Measurements from ENCODE around the gene L1CAM. TPM values are rescaled to one million over a fixed set of nuclear protein-coding genes. Genes with fewer than 3 reads are reported as not detected.

L1CAM gene
- total RNA-seq, 4 donors from 2014 or later, result 3.0 to 12.9 (median 8.4) TPM

- TF ChIP-seq CTCF (IDR thresholded peaks at IDR 0.05), result no peak
- no peak for TF ChIP-seq POLR2A (IDR thresholded peaks at IDR 0.05)
- intact Hi-C loops (cut with DNase I; ENCODE audit: low total_unique reads), result no loop called here
- H3K4me3 ChIP-seq (ENCODE audit: low read depth, poor library complexity, severe bottlenecking), result no peak overlapping the region
- DNase-seq (ENCODE audit: low spot score in 2 of 2), result no peak
- WGBS, 2 donors, result 86 to 93% methylated on average over 3 to 9 of the region's 10 CpGs
These were observed 53.2 kb downstream of the L1CAM start for GRCh38 chrX:153832728-153833127.

GRCh38 chrX:153831429-153832150, 54.4 kb downstream of the L1CAM start:
- no peak for DNase-seq (ENCODE audit: low spot score in 2 of 2)
- intact Hi-C loops (cut with DNase I; ENCODE audit: low total_unique reads), result no loop called here
- WGBS, 2 donors, result 62 to 66% methylated on average over 13 to 23 of the region's 23 CpGs

DNA sequence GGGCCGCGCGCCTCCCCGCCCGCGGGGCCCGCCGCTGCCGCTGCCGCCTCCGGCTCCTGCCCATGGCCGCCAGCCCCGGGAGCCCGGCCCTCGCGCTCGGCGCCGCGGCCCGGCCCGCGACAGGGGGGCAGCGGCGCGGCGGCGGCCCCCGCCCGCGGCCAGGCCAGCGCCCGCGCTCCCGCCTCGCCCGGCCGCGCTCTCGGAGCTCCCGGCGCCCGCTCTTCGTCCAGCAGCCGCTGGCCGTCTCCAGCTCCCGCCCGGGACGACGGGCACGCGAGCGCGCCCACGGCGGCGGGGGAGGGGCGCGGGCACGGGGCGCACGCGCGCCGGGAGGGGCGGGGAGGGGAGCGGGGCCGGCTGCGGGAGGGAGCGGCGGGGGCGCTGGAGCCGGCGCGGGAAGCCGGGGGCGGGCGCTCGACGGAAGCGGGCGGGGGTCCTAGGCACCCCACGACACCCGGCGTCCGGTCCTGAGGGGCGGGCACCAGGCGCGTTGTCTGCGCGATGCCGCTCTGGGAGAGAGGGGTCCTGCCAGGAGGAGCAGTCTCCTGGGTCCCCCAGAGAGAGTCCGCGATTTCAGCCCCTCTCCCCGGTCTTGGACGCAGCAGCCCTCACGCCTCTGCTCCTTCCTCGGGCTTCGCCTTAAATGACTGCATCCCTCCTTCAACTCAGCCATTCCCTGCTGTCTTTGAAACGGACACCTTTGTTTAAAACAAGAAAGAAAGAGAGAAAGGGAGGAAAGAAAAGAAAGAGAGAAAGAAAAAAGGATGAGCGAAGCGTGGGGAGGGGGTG, 55.1 kb downstream of the L1CAM start:
- TF ChIP-seq CTCF (IDR thresholded peaks at IDR 0.05), result no peak
- TF ChIP-seq POLR2A (IDR thresholded peaks at IDR 0.05), result no peak
- intact Hi-C loops (cut with DNase I; ENCODE audit: low total_unique reads), result no loop called here

More at GRCh38 chrX:153831429-153832150, 54.4 kb downstream of the L1CAM start:
- no peak overlapping the region for H3K4me3 ChIP-seq (ENCODE audit: low read depth, poor library complexity, severe bottlenecking)
- no peak for TF ChIP-seq POLR2A (IDR thresholded peaks at IDR 0.05)
- no peak for TF ChIP-seq CTCF (IDR thresholded peaks at IDR 0.05)

DNA sequence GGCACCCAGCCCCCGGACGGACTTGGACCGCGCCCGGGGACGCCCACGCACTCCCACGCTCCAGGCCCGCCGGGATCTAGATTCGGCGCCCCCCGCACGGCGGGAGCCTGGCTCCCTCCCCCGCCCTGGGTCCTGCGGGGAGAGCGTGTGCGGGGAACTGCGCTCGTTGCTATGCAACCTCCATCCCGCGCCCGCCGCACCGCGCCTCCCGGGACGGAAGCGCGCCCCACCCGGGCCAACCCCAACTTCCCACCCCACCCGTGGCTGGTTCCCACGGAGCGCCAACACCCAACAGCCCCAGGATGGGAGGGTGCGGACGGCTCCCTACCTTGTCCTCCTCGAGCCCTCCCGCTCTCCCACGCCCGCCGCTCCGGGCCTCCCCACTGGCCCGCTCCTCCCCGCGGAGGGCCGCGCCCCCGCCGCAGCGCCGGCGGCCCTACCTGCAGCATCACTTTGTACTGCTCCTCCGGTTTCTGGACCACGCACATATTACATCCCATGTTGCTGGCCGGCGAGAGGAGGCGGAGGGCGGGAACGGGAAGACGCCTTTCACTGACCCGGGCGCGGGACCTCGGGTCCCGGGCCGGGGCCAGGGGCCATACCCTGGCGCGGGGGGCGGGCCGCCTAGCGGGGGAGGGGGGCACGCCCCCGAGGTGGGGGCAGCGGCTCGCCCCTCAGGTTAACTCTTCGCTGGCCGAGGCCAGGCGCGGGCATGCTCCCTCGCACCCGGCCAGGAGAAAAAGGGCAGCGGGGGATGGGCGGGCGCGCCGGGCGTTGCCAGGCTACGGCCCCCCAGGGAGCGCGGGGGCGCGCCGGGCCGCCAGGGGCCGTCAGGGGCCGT, 56.0 kb downstream of the L1CAM start, which contains the start of gene PDZD4:
Gene PDZD4, minus strand, starts transcription at position 746 of the 841 bp plus-strand sequence. Its CDS starts 246 bp downstream, at position 500.
- H3K4me3 ChIP-seq (ENCODE audit: low read depth, poor library complexity, severe bottlenecking), result no peak within 1 kb of the TSS
- intact Hi-C loops (cut with DNase I; ENCODE audit: low total_unique reads), result no loop called here
- no peak for DNase-seq (ENCODE audit: low spot score in 2 of 2)
- TF ChIP-seq POLR2A (IDR thresholded peaks at IDR 0.05) (no peak), CTCF (IDR thresholded peaks at IDR 0.05) (no peak)
- WGBS, 2 donors, result 0 to 30% methylated on average over 2 to 80 of the region's 97 CpGs

More for the DNA sequence above, 55.1 kb downstream of the L1CAM start:
- WGBS, 2 donors, result 20 to 31% methylated on average over 21 to 78 of the region's 102 CpGs
- no peak overlapping the region for H3K4me3 ChIP-seq (ENCODE audit: low read depth, poor library complexity, severe bottlenecking)
- DNase-seq (ENCODE audit: low spot score in 2 of 2), result no peak

GRCh38 chrX:153829549-153829798, 56.5 kb downstream of the L1CAM start:
- no peak for DNase-seq (ENCODE audit: low spot score in 2 of 2)
- WGBS, 2 donors, result 33% methylated on average over 27 of the region's 27 CpGs; no CpG with 5 or more reads in 1 of the 2 donors
- TF ChIP-seq POLR2A (IDR thresholded peaks at IDR 0.05) (no peak), CTCF (IDR thresholded peaks at IDR 0.05) (no peak)
- no peak overlapping the region for H3K4me3 ChIP-seq (ENCODE audit: low read depth, poor library complexity, severe bottlenecking)
- intact Hi-C loops (cut with DNase I; ENCODE audit: low total_unique reads), result no loop called here

All from lower leg skin (tissue), 4 donors.